Umbilical cord (tissue), 2 donors: ENCODE measurements around the gene SLC38A1. TPM values are rescaled to one million over a fixed set of nuclear protein-coding genes. Genes with fewer than 3 reads are reported as not detected.
"Not testable (repeated sequence)": the region's sequence is repeated elsewhere in the genome, so short reads cannot be mapped to it uniquely, and the experiment has no call there.

Experiments
- DNase-seq: peaks from one replicate; pipeline ENCODE4 v3.0.0-alpha.2; 2015; ENCODE audit warnings: low spot score
- total RNA-seq: library from RNA; depleted of rRNA; stranded (reverse); fragments of >200 nt; gene quantifications from one replicate; pipeline ENCODE4 v1.2.3, GENCODE V29; 2014; ENCODE audit warnings: low replicate concordance; ENCODE audit not compliant: insufficient read depth

SLC38A1 gene
- total RNA-seq, 1 donor from 2014 or later, result 159 TPM

GRCh38 chr12:46264057-46264456, 4.8 kb downstream of the SLC38A1 start:
- DNase-seq, result peak; percentile 39

GRCh38 chr12:46263140-46264016, 5.5 kb downstream of the SLC38A1 start:
- no peak for DNase-seq

GRCh38 chr12:46261646-46262045, 7.2 kb downstream of the SLC38A1 start:
- DNase-seq, result no peak

- no peak for DNase-seq
These were observed 7.8 kb downstream of the SLC38A1 start for GRCh38 chr12:46260913-46261476.

- peak; percentile 79 for DNase-seq
These were observed 8.5 kb downstream of the SLC38A1 start for GRCh38 chr12:46260124-46260912.

GRCh38 chr12:46259713-46260112, 9.1 kb downstream of the SLC38A1 start:
- no peak for DNase-seq

GRCh38 chr12:46259071-46259470, 9.8 kb downstream of the SLC38A1 start:
- no peak for DNase-seq

- no peak for DNase-seq
These were observed 10.7 kb downstream of the SLC38A1 start for GRCh38 chr12:46258129-46258528.

GRCh38 chr12:46256942-46257341, 11.9 kb downstream of the SLC38A1 start:
- no peak for DNase-seq

GRCh38 chr12:46253544-46254162, 15.2 kb downstream of the SLC38A1 start:
- no peak for DNase-seq

GRCh38 chr12:46251994-46252393, 16.8 kb downstream of the SLC38A1 start:
- DNase-seq, result not testable (repeated sequence)

GRCh38 chr12:46249960-46250359, 18.9 kb downstream of the SLC38A1 start:
- DNase-seq, result not testable (repeated sequence)

- no peak for DNase-seq
These were observed 22.7 kb downstream of the SLC38A1 start for GRCh38 chr12:46246021-46246700.

- DNase-seq, result no peak
These were observed 23.8 kb downstream of the SLC38A1 start for GRCh38 chr12:46244997-46245396.

GRCh38 chr12:46244273-46244915, 24.4 kb downstream of the SLC38A1 start:
- no peak for DNase-seq

GRCh38 chr12:46242569-46242968, 26.3 kb downstream of the SLC38A1 start:
- DNase-seq, result no peak

GRCh38 chr12:46240436-46240835, 28.4 kb downstream of the SLC38A1 start:
- DNase-seq, result no peak

- DNase-seq, result no peak
These were observed 30.0 kb downstream of the SLC38A1 start for GRCh38 chr12:46238821-46239220.

GRCh38 chr12:46237371-46238045, 31.3 kb downstream of the SLC38A1 start:
- DNase-seq, result no peak

- DNase-seq, result no peak
These were observed 34.8 kb downstream of the SLC38A1 start for GRCh38 chr12:46234000-46234399.
